22Rv1 (cell line): ENCODE results near the gene EME1.

ENCODE experiments used
- CTCF ChIP-seq: fragments of 450-650 bp; IDR thresholded peaks from 2 replicates; pipeline ENCODE4 v1.5.1; 2017; ENCODE audit warnings: mild to moderate bottlenecking
- ZFX ChIP-seq: fragments of 450-650 bp; IDR thresholded peaks from 2 replicates; pipeline ENCODE4 v1.6.1; 2017; ENCODE audit warnings: antibody characterized with exemption, borderline replicate concordance

GRCh38 chr17:50379351-50380132, 6.5 kb downstream of the EME1 start:
- TF ChIP-seq ZFX: no peak
- no peak for TF ChIP-seq CTCF
